Heart left ventricle (tissue), 13 donors: ENCODE measurements around the gene ITGAE.

Experiments
- POLR2A ChIP-seq, 2 donors: fragments of 450-650 bp; IDR thresholded peaks; one replicate each; pipeline ENCODE4 v1.6.1; 2017; ENCODE audit warnings: antibody characterized with exemption in 2 of 2, mild to moderate bottlenecking in 2 of 2, moderate library complexity in 2 of 2
- TF ChIP-seq, protein P1 (sequence below), 12 donors: fragments of 200-600 bp; sonication (generic) in 4 of 12; IDR thresholded peaks; one replicate each; pipeline versions ENCODE4 v1.5.0 to v1.8.0; 2018 to 2022; ENCODE audit warnings: antibody characterized with exemption in 12 of 12, mild to moderate bottlenecking in 5 of 12
- donor health status: ischemic (EF 13 %, LVEDD 7.1; RV severe dilation, severe dysfunction).
- donor health status: DM: no; HTN: yes; CAD: no.
- donor health status: DM: no; HTN: no; CAD: no.
- donor health status: ischemic (EF 25% LVEDD 6.9; RV normal size, moderate dysfunction).
- donor health status: ischemic (EF 25% LVEDD 5.7; RV mildly dilated, moderate dysfunction).
- donor health status: ischemic (EF 35%, LVEDD 5.7; RV mildly dilated, moderate dysfunction).
- donor health status: nonischemic (EF 11% LVEDD 7.7; RV severe dilation, severe dysfunction).
- donor health status: DM: yes; HTN: yes; CAD: no.
- donor health status: PGD.
- donor health status: ischemic (EF 29% LVEDD 5.4; RV normal size, mild dysfunction).
- donor health status: nonischemic (EF 23%, LVEDD 6.1; RV moderate dilation, normal function).

DNA sequence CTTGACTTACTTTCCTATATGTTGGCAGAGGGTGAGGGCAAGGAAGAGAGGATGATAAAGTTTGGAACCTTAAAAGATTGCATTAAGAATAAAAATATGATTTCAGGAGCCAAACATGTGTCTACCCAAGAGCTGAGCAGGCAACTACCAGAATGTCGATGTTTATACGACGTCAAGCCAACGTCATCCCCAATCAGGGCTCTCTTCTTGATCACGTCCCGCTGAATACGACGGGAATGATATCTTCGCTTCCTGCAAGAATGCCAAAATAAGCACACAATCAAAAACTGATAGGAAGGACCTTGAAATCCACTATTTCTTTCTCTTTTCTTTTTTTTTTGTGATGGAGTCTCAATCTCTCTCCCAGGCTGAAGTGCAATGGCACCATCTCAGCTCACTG, 20.1 kb upstream of the ITGAE start:
- TF ChIP-seq, protein P1, sequence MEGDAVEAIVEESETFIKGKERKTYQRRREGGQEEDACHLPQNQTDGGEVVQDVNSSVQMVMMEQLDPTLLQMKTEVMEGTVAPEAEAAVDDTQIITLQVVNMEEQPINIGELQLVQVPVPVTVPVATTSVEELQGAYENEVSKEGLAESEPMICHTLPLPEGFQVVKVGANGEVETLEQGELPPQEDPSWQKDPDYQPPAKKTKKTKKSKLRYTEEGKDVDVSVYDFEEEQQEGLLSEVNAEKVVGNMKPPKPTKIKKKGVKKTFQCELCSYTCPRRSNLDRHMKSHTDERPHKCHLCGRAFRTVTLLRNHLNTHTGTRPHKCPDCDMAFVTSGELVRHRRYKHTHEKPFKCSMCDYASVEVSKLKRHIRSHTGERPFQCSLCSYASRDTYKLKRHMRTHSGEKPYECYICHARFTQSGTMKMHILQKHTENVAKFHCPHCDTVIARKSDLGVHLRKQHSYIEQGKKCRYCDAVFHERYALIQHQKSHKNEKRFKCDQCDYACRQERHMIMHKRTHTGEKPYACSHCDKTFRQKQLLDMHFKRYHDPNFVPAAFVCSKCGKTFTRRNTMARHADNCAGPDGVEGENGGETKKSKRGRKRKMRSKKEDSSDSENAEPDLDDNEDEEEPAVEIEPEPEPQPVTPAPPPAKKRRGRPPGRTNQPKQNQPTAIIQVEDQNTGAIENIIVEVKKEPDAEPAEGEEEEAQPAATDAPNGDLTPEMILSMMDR (IDR thresholded peaks at IDR 0.05) = no peak
- TF ChIP-seq POLR2A (IDR thresholded peaks at IDR 0.05) = no peak
